Nephron progenitor cell (in vitro differentiated cells): ENCODE results near the gene ATP6V1C2.

Source experiments
- DNase-seq: peaks from one replicate; pipeline ENCODE4 v3.0.0; 2021
- H3K27ac Mint-ChIP-seq: 2 replicates; pipeline ENCODE4 v1.8.0; 2021; ENCODE audit warnings: mild to moderate bottlenecking, moderate library complexity, mixed read lengths
- H3K27me3 Mint-ChIP-seq: 2 replicates; pipeline ENCODE4 v1.8.0; 2021; ENCODE audit warnings: mild to moderate bottlenecking, low read depth, mixed read lengths; ENCODE audit not compliant: poor library complexity
- H3K36me3 Mint-ChIP-seq: 2 replicates; pipeline ENCODE4 v1.8.0; 2021; ENCODE audit warnings: low read depth, mixed read lengths
- H3K4me1 Mint-ChIP-seq: 2 replicates; pipeline ENCODE4 v1.8.0; 2021; ENCODE audit warnings: mixed read lengths
- H3K4me3 Mint-ChIP-seq: 2 replicates; pipeline ENCODE4 v1.8.0; 2021; ENCODE audit warnings: mild to moderate bottlenecking, moderate library complexity, mixed read lengths
- H3K9me3 Mint-ChIP-seq: 2 replicates; pipeline ENCODE4 v1.8.0; 2021; ENCODE audit warnings: mild to moderate bottlenecking, moderate library complexity, mixed read lengths
- TF ChIP-seq, protein P1 (sequence below): fragments of 200-600 bp; sonication (generic); IDR thresholded peaks from 2 replicates; pipeline ENCODE4 v1.5.0; 2021; ENCODE audit warnings: antibody characterized with exemption

ATP6V1C2 gene

DNA sequence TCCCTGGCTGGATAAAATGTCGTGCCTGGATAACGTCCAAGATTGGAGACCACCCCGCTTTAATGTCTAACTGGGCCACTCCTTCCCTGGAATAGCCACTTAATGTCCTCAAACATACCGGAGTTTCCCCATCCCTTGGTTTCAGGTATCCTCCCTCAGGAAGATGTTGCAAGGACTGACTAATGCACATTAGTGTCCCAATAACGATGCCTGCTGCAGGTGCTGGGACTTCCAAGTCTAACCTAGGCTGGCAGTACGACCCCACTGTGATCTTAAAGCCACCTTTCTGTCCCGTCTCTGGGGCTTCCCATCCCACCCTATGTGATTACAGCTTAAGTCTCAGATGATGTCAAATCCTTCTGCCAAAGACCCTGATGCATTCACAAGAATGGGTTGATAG lies 1.1 kb upstream of the ATP6V1C2 start:
- peaks cover 98% of the 10 kb centered on the region for H3K27me3 Mint-ChIP-seq
- H3K9me3 Mint-ChIP-seq, result peaks cover 5% of the 10 kb centered on the region
- no peak overlapping the region for H3K27ac Mint-ChIP-seq
- no peak for DNase-seq
- TF ChIP-seq, protein P1, sequence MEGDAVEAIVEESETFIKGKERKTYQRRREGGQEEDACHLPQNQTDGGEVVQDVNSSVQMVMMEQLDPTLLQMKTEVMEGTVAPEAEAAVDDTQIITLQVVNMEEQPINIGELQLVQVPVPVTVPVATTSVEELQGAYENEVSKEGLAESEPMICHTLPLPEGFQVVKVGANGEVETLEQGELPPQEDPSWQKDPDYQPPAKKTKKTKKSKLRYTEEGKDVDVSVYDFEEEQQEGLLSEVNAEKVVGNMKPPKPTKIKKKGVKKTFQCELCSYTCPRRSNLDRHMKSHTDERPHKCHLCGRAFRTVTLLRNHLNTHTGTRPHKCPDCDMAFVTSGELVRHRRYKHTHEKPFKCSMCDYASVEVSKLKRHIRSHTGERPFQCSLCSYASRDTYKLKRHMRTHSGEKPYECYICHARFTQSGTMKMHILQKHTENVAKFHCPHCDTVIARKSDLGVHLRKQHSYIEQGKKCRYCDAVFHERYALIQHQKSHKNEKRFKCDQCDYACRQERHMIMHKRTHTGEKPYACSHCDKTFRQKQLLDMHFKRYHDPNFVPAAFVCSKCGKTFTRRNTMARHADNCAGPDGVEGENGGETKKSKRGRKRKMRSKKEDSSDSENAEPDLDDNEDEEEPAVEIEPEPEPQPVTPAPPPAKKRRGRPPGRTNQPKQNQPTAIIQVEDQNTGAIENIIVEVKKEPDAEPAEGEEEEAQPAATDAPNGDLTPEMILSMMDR, result no peak
- peaks cover 8% of the 10 kb centered on the region for H3K4me1 Mint-ChIP-seq
- H3K4me3 Mint-ChIP-seq, result peak overlapping the region; percentile 72
- no peaks in the 10 kb centered on the region for H3K36me3 Mint-ChIP-seq

DNA sequence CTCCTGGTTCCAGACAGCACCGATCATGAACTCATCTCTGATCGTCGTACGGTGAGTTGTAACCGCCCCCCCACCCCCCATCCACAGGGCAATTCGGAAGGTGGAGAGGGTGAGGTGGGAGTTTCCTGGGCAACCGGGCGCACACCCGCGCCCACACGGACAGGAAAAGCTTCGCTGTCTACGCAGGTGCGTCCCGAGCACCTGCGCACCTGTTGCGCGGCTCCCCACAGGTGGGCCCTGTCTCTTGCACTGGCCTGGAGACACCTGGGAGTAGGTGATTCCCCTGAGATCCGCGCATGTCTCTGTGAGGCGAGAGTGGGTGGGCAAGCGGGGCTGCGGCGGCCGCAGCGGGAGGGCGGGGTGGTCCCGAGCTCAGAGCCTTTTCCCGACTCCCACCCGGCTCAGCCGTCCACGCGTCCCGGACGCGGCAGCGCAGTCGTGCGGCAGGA lies 459 bp upstream of the ATP6V1C2 start:
- TF ChIP-seq, protein P1, result no peak
- no peak for DNase-seq
- H3K4me1 Mint-ChIP-seq, result peaks cover 8% of the 10 kb centered on the region
- peaks cover 98% of the 10 kb centered on the region for H3K27me3 Mint-ChIP-seq
- no peak overlapping the region for H3K27ac Mint-ChIP-seq
- H3K4me3 Mint-ChIP-seq, result peak overlapping the region; percentile 72
- no peaks in the 10 kb centered on the region for H3K36me3 Mint-ChIP-seq
- peaks cover 5% of the 10 kb centered on the region for H3K9me3 Mint-ChIP-seq

DNA sequence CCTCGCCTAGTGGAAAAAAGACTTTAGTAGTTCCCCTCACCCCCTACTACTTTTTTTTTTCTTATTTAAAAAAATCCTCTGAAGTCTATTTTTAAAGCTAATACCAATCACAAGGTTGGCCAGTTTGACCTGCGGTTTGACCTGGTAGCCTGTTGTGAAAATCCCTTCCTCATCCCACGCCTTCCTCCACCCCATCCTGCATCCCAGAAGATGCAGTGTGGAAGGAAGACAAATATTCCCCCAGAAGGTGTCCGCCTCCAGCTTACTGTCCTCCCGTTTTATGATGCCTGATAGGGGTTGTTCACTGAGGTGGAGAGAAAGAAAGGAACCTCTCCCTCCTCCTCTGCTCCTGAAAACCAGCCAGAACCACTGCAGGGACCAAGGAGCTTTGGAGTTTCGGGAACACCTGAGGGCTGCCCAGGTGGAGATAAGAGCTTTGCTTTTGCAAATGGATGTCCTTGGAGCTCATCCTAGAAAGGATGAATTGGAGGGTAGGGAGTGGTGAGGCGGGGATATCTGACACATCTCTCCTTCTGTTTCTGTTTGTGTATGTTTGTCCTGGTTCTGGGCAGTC lies 909 bp downstream of the ATP6V1C2 start:
- no peaks in the 10 kb centered on the region for H3K36me3 Mint-ChIP-seq
- peak overlapping the region; percentile 76 for H3K4me3 Mint-ChIP-seq
- no peak for DNase-seq
- peaks cover 5% of the 10 kb centered on the region for H3K9me3 Mint-ChIP-seq
- peaks cover 15% of the 10 kb centered on the region for H3K4me1 Mint-ChIP-seq
- TF ChIP-seq, protein P1, result no peak
- no peak overlapping the region for H3K27ac Mint-ChIP-seq
- H3K27me3 Mint-ChIP-seq, result peaks cover 98% of the 10 kb centered on the region

DNA sequence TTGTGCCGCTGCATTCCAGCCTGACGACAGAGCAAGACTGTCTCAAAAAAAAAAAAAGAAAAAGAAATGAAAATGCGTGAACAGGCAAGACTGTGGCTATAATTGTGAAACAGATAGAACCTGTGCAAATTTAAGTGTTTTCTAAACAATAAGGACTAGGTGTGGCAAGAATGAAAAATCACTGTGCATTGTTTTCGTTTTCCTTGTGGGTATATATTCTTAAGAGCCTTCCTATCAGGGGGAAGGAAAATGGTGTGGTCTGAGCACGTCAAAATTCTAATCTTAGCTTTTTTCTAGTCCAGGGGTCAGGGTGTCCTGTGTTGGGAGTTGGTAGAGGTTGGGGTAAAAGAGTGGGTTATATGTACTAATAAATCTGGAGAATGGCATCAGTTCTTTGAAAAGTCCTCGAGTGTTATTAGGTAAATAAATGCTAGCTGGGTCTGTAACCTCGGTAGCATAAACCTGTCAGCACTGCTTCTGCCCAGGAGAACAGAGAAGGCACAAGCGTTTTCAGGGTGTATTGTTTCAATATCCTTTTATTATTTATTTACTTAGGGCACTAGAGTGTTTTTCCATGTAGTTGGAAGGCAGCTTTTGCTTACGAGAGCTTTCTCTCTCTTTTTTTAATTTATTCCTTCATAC lies 11.6 kb downstream of the ATP6V1C2 start:
- H3K36me3 Mint-ChIP-seq, result no peaks in the 10 kb centered on the region
- H3K4me1 Mint-ChIP-seq, result peaks cover 21% of the 10 kb centered on the region
- peaks cover 29% of the 10 kb centered on the region for H3K27me3 Mint-ChIP-seq
- no peak for DNase-seq
- peaks cover 2% of the 10 kb centered on the region for H3K9me3 Mint-ChIP-seq
- peak overlapping the region; percentile 27 for H3K4me3 Mint-ChIP-seq
- TF ChIP-seq, protein P1, result no peak
- H3K27ac Mint-ChIP-seq, result peak overlapping the region; percentile 18

DNA sequence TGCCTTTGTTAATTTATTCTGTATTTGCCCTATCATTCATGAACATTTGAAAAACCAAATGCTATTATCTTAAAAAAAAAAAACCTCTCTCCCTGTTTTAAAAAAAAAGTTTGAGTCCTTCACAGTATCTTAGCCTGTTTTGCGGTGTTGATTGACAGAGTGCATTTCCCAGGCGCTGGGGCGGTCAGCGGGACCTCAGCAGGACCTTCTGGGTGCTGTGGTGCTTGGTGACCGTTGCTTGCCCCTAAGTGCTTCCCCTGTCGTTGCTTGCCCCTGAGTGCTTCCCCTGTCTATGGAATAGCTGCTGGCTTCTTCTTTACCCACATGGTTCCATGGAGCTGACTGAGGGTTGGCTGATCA lies 12.1 kb downstream of the ATP6V1C2 start:
- Mint-ChIP-seq H3K27ac (peak overlapping the region; percentile 38), H3K4me1 (peaks cover 21% of the 10 kb centered on the region), H3K27me3 (peaks cover 27% of the 10 kb centered on the region), H3K4me3 (peak overlapping the region; percentile 37), H3K9me3 (peaks cover 4% of the 10 kb centered on the region), H3K36me3 (no peaks in the 10 kb centered on the region)
- peak; percentile 20 for DNase-seq
- TF ChIP-seq, protein P1, result no peak

DNA sequence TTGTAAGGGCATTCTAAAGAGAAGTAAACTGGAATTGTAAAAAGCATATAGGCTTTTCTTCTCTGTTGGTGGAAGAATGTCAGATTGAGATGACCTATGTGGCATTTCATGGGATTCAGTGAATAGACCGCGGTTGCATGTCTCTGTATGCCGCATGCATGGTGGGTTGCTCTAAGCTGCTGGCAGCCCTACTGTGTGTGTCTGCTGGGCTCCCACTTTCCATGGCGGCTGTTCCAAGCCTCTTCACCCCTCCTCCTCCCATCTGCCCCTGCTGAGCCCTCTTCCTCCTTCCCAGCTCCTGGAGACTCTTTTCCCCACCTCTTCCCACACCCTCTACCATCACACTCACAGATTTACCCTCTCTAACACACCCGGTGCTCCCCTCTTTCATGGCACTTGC lies 12.6 kb downstream of the ATP6V1C2 start:
- TF ChIP-seq, protein P1, result no peak

More for the DNA sequence above, 12.6 kb downstream of the ATP6V1C2 start:
- Mint-ChIP-seq H3K36me3 (no peaks in the 10 kb centered on the region), H3K4me1 (peaks cover 21% of the 10 kb centered on the region), H3K27me3 (peaks cover 27% of the 10 kb centered on the region), H3K27ac (peak overlapping the region; percentile 38), H3K9me3 (peaks cover 4% of the 10 kb centered on the region), H3K4me3 (peak overlapping the region; percentile 37)
- no peak for DNase-seq
